ENCODE data around the gene PRRX2. TPM values are rescaled to one million over a fixed set of nuclear protein-coding genes. Genes with fewer than 3 reads are reported as not detected.

PRRX2 gene
- total RNA-seq, 4 donors from 2014 or later = 3.6 to 7.3 (median 4.0) TPM

GRCh38 chr9:129737479-129738274 is 72.2 kb downstream of the PRRX2 start:
- DNase-seq (ENCODE audit: low spot score) (peak; percentile 88), ATAC-seq (ENCODE audit: low FRiP score) (peak; percentile 92)

DNA sequence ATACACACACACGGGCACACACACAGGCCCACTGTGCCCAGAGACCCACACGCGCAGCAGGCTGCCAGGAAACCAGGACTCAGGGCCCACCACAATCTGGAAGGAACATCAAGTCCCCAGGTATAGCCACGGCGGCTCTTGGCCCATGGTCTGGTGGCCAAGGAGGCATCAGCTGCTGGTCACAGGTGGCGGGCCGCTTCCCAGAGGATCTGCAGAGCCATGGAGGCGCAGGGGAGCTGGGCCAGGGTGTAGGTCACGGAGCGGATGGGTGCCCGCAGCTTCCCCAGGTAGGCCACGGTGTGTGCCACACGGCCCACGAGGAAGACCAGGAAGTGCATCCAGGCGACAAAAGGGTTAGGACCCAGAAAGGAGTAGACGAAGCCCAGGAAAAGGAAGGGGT is 74.0 kb downstream of the PRRX2 start:
- no peak for ATAC-seq (ENCODE audit: low FRiP score)
- no peak for TF ChIP-seq CTCF (IDR thresholded peaks at IDR 0.05)

More at GRCh38 chr9:129737479-129738274, 72.2 kb downstream of the PRRX2 start:
- TF ChIP-seq CTCF (IDR thresholded peaks at IDR 0.05) = peak in 2 of 3 donors; percentile 79 to 87

DNA sequence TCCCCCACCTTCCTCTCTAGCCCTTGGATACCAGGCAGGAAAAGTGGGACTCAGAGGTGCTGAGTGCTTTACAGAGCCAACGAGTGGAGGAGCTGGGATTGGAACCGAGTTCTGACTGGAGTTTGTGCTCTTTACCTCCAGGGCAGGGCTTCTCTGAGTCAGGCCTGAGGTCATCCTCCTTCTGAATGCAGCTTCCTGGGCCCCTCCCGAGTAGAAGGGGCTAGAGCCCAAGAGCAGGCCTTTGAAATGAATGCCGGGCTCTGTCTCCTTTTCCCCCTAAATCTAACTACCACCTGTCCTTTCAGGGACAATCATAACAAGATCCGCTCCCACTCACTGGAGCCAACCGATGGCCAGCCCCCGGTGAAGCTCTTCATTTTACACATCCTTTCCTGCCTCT is 74.7 kb downstream of the PRRX2 start:
- no peak for DNase-seq (ENCODE audit: low spot score)
- ATAC-seq (ENCODE audit: low FRiP score) = no peak
- TF ChIP-seq CTCF (IDR thresholded peaks at IDR 0.05) = no peak

More for the DNA sequence above, 74.0 kb downstream of the PRRX2 start:
- DNase-seq (ENCODE audit: low spot score) = no peak

GRCh38 chr9:129740666-129741464 is 75.4 kb downstream of the PRRX2 start:
- no peak for DNase-seq (ENCODE audit: low spot score)
- ATAC-seq (ENCODE audit: low FRiP score) = no peak
- no peak for TF ChIP-seq CTCF (IDR thresholded peaks at IDR 0.05)

- DNase-seq (ENCODE audit: low spot score) (no peak), ATAC-seq (ENCODE audit: low FRiP score) (no peak)
- no peak for TF ChIP-seq CTCF (IDR thresholded peaks at IDR 0.05)
Observed at GRCh38 chr9:129745200-129745599, 79.8 kb downstream of the PRRX2 start.

DNA sequence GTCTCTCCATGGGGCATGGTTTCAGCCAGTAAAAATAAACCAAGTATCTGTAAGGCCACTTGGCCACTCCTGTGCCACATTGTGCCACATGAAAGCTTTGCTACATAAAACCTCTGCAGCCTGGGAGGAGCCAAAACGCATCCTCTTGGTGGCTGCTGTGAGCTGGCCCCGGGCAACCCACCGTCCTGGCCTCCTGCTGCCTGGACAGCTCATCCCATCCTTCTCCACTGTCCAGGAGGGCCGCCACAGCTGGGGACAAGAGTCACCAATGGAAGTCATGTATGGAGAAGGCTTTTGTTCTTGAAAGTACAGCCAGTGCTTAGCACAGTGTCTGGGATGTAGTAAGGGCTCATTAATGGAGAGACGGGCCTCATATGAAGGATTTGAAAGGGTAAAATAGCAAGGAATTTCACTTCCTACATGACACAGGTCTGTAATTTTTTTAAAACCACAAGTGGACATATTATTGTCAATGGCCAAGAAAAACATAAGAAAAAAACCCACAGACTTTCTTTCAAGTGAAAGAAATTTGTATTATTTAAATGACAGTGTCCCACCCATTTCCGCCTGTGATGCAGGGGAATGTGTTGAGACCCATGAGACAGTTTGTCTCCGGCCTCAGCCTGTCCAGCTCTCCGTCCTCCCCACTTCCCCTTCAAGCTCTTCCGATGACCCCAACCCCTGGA is 80.8 kb downstream of the PRRX2 start:
- ATAC-seq (ENCODE audit: low FRiP score) (no peak), DNase-seq (ENCODE audit: low spot score) (no peak)
- no peak for TF ChIP-seq CTCF (IDR thresholded peaks at IDR 0.05)
